ENCODE data around the gene CREB3L2.

DNA sequence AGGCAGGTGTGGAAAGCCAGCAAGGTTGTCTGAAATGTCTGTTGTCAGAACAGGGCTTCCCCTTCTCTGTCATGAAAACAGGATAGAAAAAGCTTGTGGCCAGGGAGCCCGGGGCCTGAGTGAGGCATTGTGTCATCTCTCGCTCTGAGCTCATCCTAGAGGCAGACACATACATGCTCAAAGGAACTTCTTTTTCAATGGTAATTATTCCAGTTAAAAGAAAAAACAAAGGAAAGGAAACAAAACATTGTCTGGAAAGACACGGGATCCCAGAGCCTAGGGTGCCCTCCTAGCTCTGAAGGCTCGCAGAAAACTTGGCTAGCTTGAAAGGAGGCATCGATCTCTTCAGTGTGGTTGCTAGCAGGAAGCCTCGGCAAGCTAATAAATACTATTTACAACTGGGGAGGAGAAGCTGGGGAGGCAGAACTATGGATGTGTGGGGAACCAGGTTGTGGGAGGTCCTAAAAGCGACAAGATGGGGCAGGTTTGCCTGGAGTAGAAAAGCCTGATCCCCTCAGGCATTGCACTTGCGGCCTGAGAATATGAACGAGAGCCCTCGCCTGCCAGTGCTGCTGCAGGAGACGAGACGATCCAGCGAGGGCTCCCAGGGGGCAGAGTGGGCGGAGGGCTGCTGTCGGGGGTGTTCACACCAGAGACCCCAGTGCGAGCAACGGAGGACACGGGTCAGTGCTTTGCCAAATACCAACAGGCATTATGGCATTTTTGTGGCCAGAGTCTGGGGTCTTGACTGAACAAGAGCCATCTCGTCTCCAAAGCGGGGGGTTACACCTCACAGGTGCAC lies 122.3 kb downstream of the CREB3L2 start:
- TF ChIP-seq, protein P1, sequence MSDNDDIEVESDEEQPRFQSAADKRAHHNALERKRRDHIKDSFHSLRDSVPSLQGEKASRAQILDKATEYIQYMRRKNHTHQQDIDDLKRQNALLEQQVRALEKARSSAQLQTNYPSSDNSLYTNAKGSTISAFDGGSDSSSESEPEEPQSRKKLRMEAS (CRISPR knock-in tag; IDR thresholded peaks at IDR 0.05) = no peak
- no peak for TF ChIP-seq SP1 (CRISPR knock-in tag; conservative IDR thresholded peaks at IDR 0.05)
- TF ChIP-seq, protein P2, sequence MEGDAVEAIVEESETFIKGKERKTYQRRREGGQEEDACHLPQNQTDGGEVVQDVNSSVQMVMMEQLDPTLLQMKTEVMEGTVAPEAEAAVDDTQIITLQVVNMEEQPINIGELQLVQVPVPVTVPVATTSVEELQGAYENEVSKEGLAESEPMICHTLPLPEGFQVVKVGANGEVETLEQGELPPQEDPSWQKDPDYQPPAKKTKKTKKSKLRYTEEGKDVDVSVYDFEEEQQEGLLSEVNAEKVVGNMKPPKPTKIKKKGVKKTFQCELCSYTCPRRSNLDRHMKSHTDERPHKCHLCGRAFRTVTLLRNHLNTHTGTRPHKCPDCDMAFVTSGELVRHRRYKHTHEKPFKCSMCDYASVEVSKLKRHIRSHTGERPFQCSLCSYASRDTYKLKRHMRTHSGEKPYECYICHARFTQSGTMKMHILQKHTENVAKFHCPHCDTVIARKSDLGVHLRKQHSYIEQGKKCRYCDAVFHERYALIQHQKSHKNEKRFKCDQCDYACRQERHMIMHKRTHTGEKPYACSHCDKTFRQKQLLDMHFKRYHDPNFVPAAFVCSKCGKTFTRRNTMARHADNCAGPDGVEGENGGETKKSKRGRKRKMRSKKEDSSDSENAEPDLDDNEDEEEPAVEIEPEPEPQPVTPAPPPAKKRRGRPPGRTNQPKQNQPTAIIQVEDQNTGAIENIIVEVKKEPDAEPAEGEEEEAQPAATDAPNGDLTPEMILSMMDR (IDR thresholded peaks at IDR 0.05) = no peak
- no peak for TF ChIP-seq MXD4 (CRISPR knock-in tag; IDR thresholded peaks at IDR 0.05; ENCODE audit: borderline replicate concordance)
- TF ChIP-seq TP53 (CRISPR knock-in tag; IDR thresholded peaks at IDR 0.05) = no peak
- no peak for TF ChIP-seq ZNF317 (CRISPR knock-in tag; IDR thresholded peaks at IDR 0.05; ENCODE audit: borderline replicate concordance, low read depth)
- TF ChIP-seq CBFB (CRISPR knock-in tag; IDR thresholded peaks at IDR 0.05; ENCODE audit: low read depth) = no peak
- TF ChIP-seq, protein P3, sequence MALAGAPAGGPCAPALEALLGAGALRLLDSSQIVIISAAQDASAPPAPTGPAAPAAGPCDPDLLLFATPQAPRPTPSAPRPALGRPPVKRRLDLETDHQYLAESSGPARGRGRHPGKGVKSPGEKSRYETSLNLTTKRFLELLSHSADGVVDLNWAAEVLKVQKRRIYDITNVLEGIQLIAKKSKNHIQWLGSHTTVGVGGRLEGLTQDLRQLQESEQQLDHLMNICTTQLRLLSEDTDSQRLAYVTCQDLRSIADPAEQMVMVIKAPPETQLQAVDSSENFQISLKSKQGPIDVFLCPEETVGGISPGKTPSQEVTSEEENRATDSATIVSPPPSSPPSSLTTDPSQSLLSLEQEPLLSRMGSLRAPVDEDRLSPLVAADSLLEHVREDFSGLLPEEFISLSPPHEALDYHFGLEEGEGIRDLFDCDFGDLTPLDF (CRISPR knock-in tag; IDR thresholded peaks at IDR 0.05) = no peak
- TF ChIP-seq ESRRA (CRISPR knock-in tag; IDR thresholded peaks at IDR 0.05; ENCODE audit: borderline replicate concordance) = no peak
- TF ChIP-seq ZBTB21 (CRISPR knock-in tag; IDR thresholded peaks at IDR 0.05; ENCODE audit: borderline replicate concordance) = no peak
